Brain pericyte (primary cell): ENCODE measurements around the gene SGTA.
"Not testable (repeated sequence)": the region's sequence is repeated elsewhere in the genome, so short reads cannot be mapped to it uniquely, and the experiment has no call there.

Experiments used
- DNase-seq: peaks from one replicate; pipeline ENCODE4 v3.0.0-alpha.2; 2012; ENCODE audit warnings: low read depth, low spot score

The SGTA gene

DNA sequence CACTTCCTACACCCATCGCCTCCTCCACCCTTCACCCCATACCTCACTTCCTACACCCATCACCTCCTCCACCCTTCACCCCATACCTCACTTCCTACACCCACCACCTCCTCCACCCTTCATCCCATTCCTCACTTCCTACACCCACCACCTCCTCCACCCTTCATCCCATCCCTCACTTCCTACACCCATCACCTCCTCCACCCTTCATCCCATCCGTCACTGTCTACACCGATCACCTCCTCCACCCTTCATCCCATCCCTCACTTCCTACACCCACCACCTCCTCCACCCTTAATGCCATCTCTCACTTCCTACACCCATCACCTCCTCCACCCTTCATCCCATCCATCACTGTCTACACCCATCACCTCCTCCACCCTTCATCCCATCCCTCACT is 69.9 kb downstream of the SGTA start:
- DNase-seq = not testable (repeated sequence)

DNA sequence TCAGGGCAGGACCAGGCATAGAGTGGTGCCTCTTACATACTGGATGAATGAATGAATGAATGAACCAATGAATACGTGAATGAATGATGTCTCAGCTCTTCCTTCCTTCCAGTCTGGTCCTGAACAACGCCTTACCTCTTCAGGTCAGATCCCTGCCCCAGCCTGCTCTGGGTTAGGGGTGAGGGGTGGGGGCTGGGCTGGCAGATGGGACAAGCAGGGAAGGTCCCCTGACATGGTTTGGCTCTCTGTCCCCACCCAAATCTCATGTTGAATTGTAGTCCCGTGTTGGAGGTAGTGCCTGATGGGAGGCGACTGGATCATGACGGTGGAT is 71.2 kb downstream of the SGTA start:
- DNase-seq = no peak

- DNase-seq = no peak
Measured at GRCh38 chr19:2711172-2711874, 71.8 kb downstream of the SGTA start.

- DNase-seq = no peak
Measured at GRCh38 chr19:2706251-2706650, 76.8 kb downstream of the SGTA start.
